Neural progenitor cell (in vitro differentiated cells): ENCODE measurements around the gene SPON1.

ENCODE experiments used
- CTCF ChIP-seq: fragments of 200-600 bp; sonication (generic); IDR thresholded peaks from 2 replicates; pipeline ENCODE4 v1.5.1; 2017; ENCODE audit warnings: antibody characterized with exemption, mild to moderate bottlenecking
- EZH2 ChIP-seq: fragments of 200-600 bp; sonication (generic); IDR thresholded peaks from 2 replicates; pipeline ENCODE4 v1.6.1; 2017; ENCODE audit warnings: antibody characterized with exemption, mild to moderate bottlenecking, moderate library complexity
- EZH2phosphoT487 ChIP-seq: fragments of 200-600 bp; sonication (generic); IDR thresholded peaks from 2 replicates; pipeline ENCODE4 v1.6.1; 2017; ENCODE audit warnings: antibody characterized with exemption

GRCh38 chr11:14230407-14230806, 267.9 kb downstream of the SPON1 start:
- no peak for TF ChIP-seq CTCF
- no peak for TF ChIP-seq EZH2phosphoT487
- no peak for TF ChIP-seq EZH2
